ENCODE results near the gene NTN5. TPM values are rescaled to one million over a fixed set of nuclear protein-coding genes. Genes with fewer than 3 reads are reported as not detected.

The NTN5 gene
- 0.14 TPM in 1 of 2 replicates, not detected in the other for total RNA-seq

GRCh38 chr19:48672994-48673393 lies at the start of gene NTN5:
TSS of gene NTN5 (minus strand) at chr19:48673017. CDS start at chr19:48670986, 2,031 bp downstream.

GRCh38 chr19:48719263-48720171 lies 46.7 kb upstream of the NTN5 start, which contains the start of gene MAMSTR:
TSS of gene MAMSTR (minus strand) at chr19:48719725. CDS start at chr19:48719031, 694 bp downstream.

GRCh38 chr19:48695743-48696352 lies 23.0 kb upstream of the NTN5 start, which contains the start of gene FUT2:
TSS of gene FUT2 (plus strand) at chr19:48695971. CDS start at chr19:48702957, 6,986 bp downstream.

GRCh38 chr19:48646001-48646721 lies 26.7 kb downstream of the NTN5 start, which contains the start of gene CA11:
TSS of gene CA11 (minus strand) at chr19:48646187. CDS start at chr19:48645632, 555 bp downstream.

GRCh38 chr19:48636859-48637448 lies 35.9 kb downstream of the NTN5 start, which contains the start of gene DBP:
TSS of gene DBP (minus strand) at chr19:48637379. CDS start at chr19:48636994, 385 bp downstream.

GRCh38 chr19:48618916-48619691 lies 53.7 kb downstream of the NTN5 start, which contains the start of the genes RPL18 and SPHK2:
TSS of gene RPL18 (minus strand) at chr19:48619178. CDS start at chr19:48619143, 35 bp downstream.
TSS of gene SPHK2 (plus strand) at chr19:48619506. CDS start at chr19:48620515, 1,009 bp downstream.

GRCh38 chr19:48614436-48615230 lies 58.2 kb downstream of the NTN5 start, which contains the start of gene FAM83E:
TSS of gene FAM83E (minus strand) at chr19:48615076. CDS start at chr19:48613372, 1,704 bp downstream.

Other genes starting within 250 kb of the NTN5 start
- gene GRWD1, start 227.0 kb downstream of the NTN5 start, total RNA-seq, result 26.1 and 50.7 TPM in 2 replicates
- 0.59 and 1.5 TPM in 2 replicates for gene KCNJ14, start 217.4 kb downstream of the NTN5 start, total RNA-seq
- gene CYTH2, start 203.6 kb downstream of the NTN5 start, total RNA-seq, result 33.5 and 37.4 TPM in 2 replicates
- gene LMTK3, start 161.2 kb downstream of the NTN5 start, total RNA-seq, result 1.7 and 2.1 TPM in 2 replicates
- not detected in 2 replicates for gene SULT2B1, start 120.8 kb downstream of the NTN5 start, total RNA-seq
- not detected in 2 replicates for gene SPACA4, start 66.3 kb downstream of the NTN5 start, total RNA-seq
- 0.30 and 0.88 TPM in 2 replicates for gene FAM83E, start 57.9 kb downstream of the NTN5 start, total RNA-seq
- gene RPL18, start 53.8 kb downstream of the NTN5 start, total RNA-seq, result 1,037 and 1,647 TPM in 2 replicates
- 8.2 and 8.6 TPM in 2 replicates for gene SPHK2, start 53.5 kb downstream of the NTN5 start, total RNA-seq
- gene DBP, start 35.6 kb downstream of the NTN5 start, total RNA-seq, result 1.2 and 3.3 TPM in 2 replicates
- gene CA11, start 26.8 kb downstream of the NTN5 start, total RNA-seq, result 0.18 and 0.30 TPM in 2 replicates
- gene FUT2, start 23.0 kb upstream of the NTN5 start, total RNA-seq, result not detected in 2 replicates
- 0.55 and 0.59 TPM in 2 replicates for gene MAMSTR, start 46.7 kb upstream of the NTN5 start, total RNA-seq
- 0.74 and 0.89 TPM in 2 replicates for gene RASIP1, start 67.6 kb upstream of the NTN5 start, total RNA-seq
- gene IZUMO1, start 73.9 kb upstream of the NTN5 start, total RNA-seq, result under 0.01 TPM in 1 of 2 replicates, not detected in the other
- gene FUT1, start 79.6 kb upstream of the NTN5 start, total RNA-seq, result 0.28 and 0.30 TPM in 2 replicates
- not detected in 2 replicates for gene FGF21, start 82.5 kb upstream of the NTN5 start, total RNA-seq
- 17.8 and 34.5 TPM in 2 replicates for gene BCAT2, start 138.0 kb upstream of the NTN5 start, total RNA-seq
- gene HSD17B14, start 163.5 kb upstream of the NTN5 start, total RNA-seq, result 5.5 and 19.0 TPM in 2 replicates
- 4.2 and 6.6 TPM in 2 replicates for gene PLEKHA4, start 195.6 kb upstream of the NTN5 start, total RNA-seq
- 47.0 and 52.0 TPM in 2 replicates for gene PPP1R15A, start 199.4 kb upstream of the NTN5 start, total RNA-seq
- 0.09 and 0.30 TPM in 2 replicates for gene TULP2, start 225.7 kb upstream of the NTN5 start, total RNA-seq
- 319 and 392 TPM in 2 replicates for gene NUCB1, start 227.3 kb upstream of the NTN5 start, total RNA-seq

All from smooth muscle cell of the umbilical artery (primary cell).